ENCODE data around the gene COPZ1.

COPZ1 gene

DNA sequence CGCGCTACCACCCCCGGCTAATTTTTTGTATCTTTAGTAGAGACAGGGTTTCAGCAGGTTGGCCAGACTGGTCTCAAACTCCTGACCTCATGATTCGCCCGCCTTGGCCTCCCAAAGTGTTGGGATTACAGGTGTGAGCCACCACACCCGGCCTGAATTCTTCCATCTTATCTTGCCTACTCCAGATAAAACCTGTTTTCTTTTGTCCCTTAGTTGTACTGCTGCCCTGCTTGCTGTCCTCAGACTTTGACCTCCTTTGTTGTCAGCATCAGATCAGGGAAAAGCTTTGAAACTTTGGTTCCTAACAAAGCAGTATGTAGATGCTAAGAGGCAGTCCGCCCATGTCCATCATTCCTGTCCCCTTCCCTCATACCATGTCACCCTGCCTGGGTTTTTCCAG, 15.9 kb downstream of the COPZ1 start:
- no peak overlapping the region for H2AK5ac ChIP-seq (ENCODE audit: low read length, severe bottlenecking)
- DNase-seq: no peak
- no peak overlapping the region for H2BK12ac ChIP-seq (ENCODE audit: low read length in 2 of 2)
- no peak overlapping the region for H3K18ac ChIP-seq (ENCODE audit: low read depth in 1 of 2, low read length in 2 of 2)
- H3K4me1 ChIP-seq (ENCODE audit: control insufficient read depth, insufficient read depth, low read depth, low read length): no peaks in the 10 kb centered on the region
- peaks cover 29 to 51% of the 10 kb centered on the region in 2 experiments for H3K36me3 ChIP-seq (ENCODE audit: control insufficient read depth in 1 of 2, insufficient read depth in 2 of 2, low read depth in 1 of 2, low read length in 2 of 2)
- WGBS: 99% methylated on average over 7 of the region's 7 CpGs
- H2BK5ac ChIP-seq (ENCODE audit: low read depth, low read length, poor library complexity, severe bottlenecking): no peak overlapping the region
- H3K9me3 ChIP-seq (ENCODE audit: control insufficient read depth, low read length): no peaks in the 10 kb centered on the region
- H4K8ac ChIP-seq (ENCODE audit: low read length): no peak overlapping the region
- H2BK15ac ChIP-seq (ENCODE audit: low read depth, poor library complexity, severe bottlenecking): no peak overlapping the region
- H3K4ac ChIP-seq (ENCODE audit: low read depth in 1 of 2, low read length in 2 of 2): no peak overlapping the region
- no peak overlapping the region for H3K9ac ChIP-seq (ENCODE audit: low read length)
- no peak overlapping the region for H2AFZ ChIP-seq (ENCODE audit: low read depth, low read length)
- no peak overlapping the region for H3K4me2 ChIP-seq (ENCODE audit: low read length, poor library complexity, severe bottlenecking)
- H3K79me1 ChIP-seq (replicated peaks; ENCODE audit: low read length, poor library complexity, severe bottlenecking): peaks cover 39% of the 10 kb centered on the region
- no peak overlapping the region for H3K27ac ChIP-seq (ENCODE audit: low read length, poor library complexity, severe bottlenecking)
- H3K4me3 ChIP-seq (ENCODE audit: insufficient read depth in 1 of 2, low read depth in 1 of 2, low read length in 2 of 2): no peak overlapping the region
- H3K23ac ChIP-seq (ENCODE audit: low read length in 2 of 2): no peak overlapping the region
- no peak overlapping the region for H3K14ac ChIP-seq (ENCODE audit: low read length in 2 of 2)
- H3K27me3 ChIP-seq (ENCODE audit: control insufficient read depth in 1 of 2, insufficient read depth in 1 of 2, low read length in 2 of 2): no peaks in the 10 kb centered on the region
- H4K91ac ChIP-seq (ENCODE audit: low read length): no peak overlapping the region
- H2BK120ac ChIP-seq (ENCODE audit: low read depth, low read length): no peak overlapping the region

- H3K4me1 ChIP-seq (ENCODE audit: control insufficient read depth, insufficient read depth, low read depth, low read length): no peaks in the 10 kb centered on the region
- WGBS: 67% methylated on average over 8 of the region's 9 CpGs
Observed at GRCh38 chr12:54341378-54342300, 16.7 kb downstream of the COPZ1 start.

GRCh38 chr12:54349036-54349435, 24.1 kb downstream of the COPZ1 start:
- Histone ChIP-seq H4K91ac (ENCODE audit: low read length) (no peak overlapping the region), H2BK12ac (ENCODE audit: low read length in 2 of 2) (no peak overlapping the region), H2BK15ac (ENCODE audit: low read depth, poor library complexity, severe bottlenecking) (no peak overlapping the region), H2BK120ac (ENCODE audit: low read depth, low read length) (no peak overlapping the region), H4K8ac (ENCODE audit: low read length) (no peak overlapping the region), H3K9me3 (ENCODE audit: control insufficient read depth, low read length) (no peaks in the 10 kb centered on the region), H3K9ac (ENCODE audit: low read length) (no peak overlapping the region), H2AFZ (ENCODE audit: low read depth, low read length) (no peak overlapping the region), H3K79me1 (replicated peaks; ENCODE audit: low read length, poor library complexity, severe bottlenecking) (peaks cover 8% of the 10 kb centered on the region), H3K27ac (ENCODE audit: low read length, poor library complexity, severe bottlenecking) (no peak overlapping the region), H3K18ac (ENCODE audit: low read depth in 1 of 2, low read length in 2 of 2) (no peak overlapping the region), H2AK5ac (ENCODE audit: low read length, severe bottlenecking) (no peak overlapping the region), H2BK5ac (ENCODE audit: low read depth, low read length, poor library complexity, severe bottlenecking) (no peak overlapping the region), H3K27me3 (ENCODE audit: control insufficient read depth in 1 of 2, insufficient read depth in 1 of 2, low read length in 2 of 2) (no peaks in the 10 kb centered on the region), H3K23ac (ENCODE audit: low read length in 2 of 2) (no peak overlapping the region), H3K4ac (ENCODE audit: low read depth in 1 of 2, low read length in 2 of 2) (no peak overlapping the region), H3K4me1 (ENCODE audit: control insufficient read depth, insufficient read depth, low read depth, low read length) (peaks cover 13% of the 10 kb centered on the region), H3K36me3 (ENCODE audit: control insufficient read depth in 1 of 2, insufficient read depth in 2 of 2, low read depth in 1 of 2, low read length in 2 of 2) (peaks cover 52 to 71% of the 10 kb centered on the region in 2 experiments), H3K4me2 (ENCODE audit: low read length, poor library complexity, severe bottlenecking) (no peak overlapping the region), H3K14ac (ENCODE audit: low read length in 2 of 2) (no peak overlapping the region), H3K4me3 (ENCODE audit: insufficient read depth in 1 of 2, low read depth in 1 of 2, low read length in 2 of 2) (no peak overlapping the region)
- no peak for DNase-seq
- WGBS: 95% methylated on average over 4 of the region's 4 CpGs

More at GRCh38 chr12:54341378-54342300, 16.7 kb downstream of the COPZ1 start:
- H3K23ac ChIP-seq (ENCODE audit: low read length in 2 of 2): no peak overlapping the region
- H2BK15ac ChIP-seq (ENCODE audit: low read depth, poor library complexity, severe bottlenecking): no peak overlapping the region
- no peak overlapping the region for H3K4me2 ChIP-seq (ENCODE audit: low read length, poor library complexity, severe bottlenecking)
- no peak overlapping the region for H2BK120ac ChIP-seq (ENCODE audit: low read depth, low read length)
- H2AK5ac ChIP-seq (ENCODE audit: low read length, severe bottlenecking): no peak overlapping the region
- no peak overlapping the region for H4K91ac ChIP-seq (ENCODE audit: low read length)
- no peaks in the 10 kb centered on the region for H3K9me3 ChIP-seq (ENCODE audit: control insufficient read depth, low read length)
- no peak overlapping the region for H2AFZ ChIP-seq (ENCODE audit: low read depth, low read length)
- no peak overlapping the region for H3K18ac ChIP-seq (ENCODE audit: low read depth in 1 of 2, low read length in 2 of 2)
- H3K79me1 ChIP-seq (replicated peaks; ENCODE audit: low read length, poor library complexity, severe bottlenecking): peaks cover 41% of the 10 kb centered on the region
- peak; percentile 32 for DNase-seq
- no peak overlapping the region for H3K4me3 ChIP-seq (ENCODE audit: insufficient read depth in 1 of 2, low read depth in 1 of 2, low read length in 2 of 2)
- H3K14ac ChIP-seq (ENCODE audit: low read length in 2 of 2): no peak overlapping the region
- H3K36me3 ChIP-seq (ENCODE audit: control insufficient read depth in 1 of 2, insufficient read depth in 2 of 2, low read depth in 1 of 2, low read length in 2 of 2): peaks cover 29 to 59% of the 10 kb centered on the region in 2 experiments
- no peak overlapping the region for H3K27ac ChIP-seq (ENCODE audit: low read length, poor library complexity, severe bottlenecking)
- no peak overlapping the region for H3K9ac ChIP-seq (ENCODE audit: low read length)
- no peak overlapping the region for H2BK5ac ChIP-seq (ENCODE audit: low read depth, low read length, poor library complexity, severe bottlenecking)
- no peak overlapping the region for H3K4ac ChIP-seq (ENCODE audit: low read depth in 1 of 2, low read length in 2 of 2)
- H3K27me3 ChIP-seq (ENCODE audit: control insufficient read depth in 1 of 2, insufficient read depth in 1 of 2, low read length in 2 of 2): no peaks in the 10 kb centered on the region
- H4K8ac ChIP-seq (ENCODE audit: low read length): no peak overlapping the region
- no peak overlapping the region for H2BK12ac ChIP-seq (ENCODE audit: low read length in 2 of 2)

DNA sequence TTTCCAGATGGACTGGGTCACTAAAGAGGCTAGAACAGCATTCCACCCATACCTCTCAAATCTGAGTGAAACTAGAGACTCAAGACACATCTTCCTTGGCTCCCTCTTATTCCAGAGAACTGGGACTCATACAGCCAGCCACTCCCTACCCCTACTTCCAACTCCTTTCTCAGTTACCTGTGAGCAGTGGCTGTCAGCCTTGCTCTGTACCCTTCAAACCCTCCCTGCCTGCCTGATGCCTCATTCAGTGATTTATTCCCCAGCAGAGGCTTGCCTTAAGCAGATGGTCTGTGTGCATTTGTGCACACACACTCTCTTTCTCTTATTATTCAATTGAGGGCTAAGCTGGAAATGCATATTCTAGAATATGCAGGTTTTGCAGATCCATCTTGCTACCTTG, 24.7 kb downstream of the COPZ1 start:
- Histone ChIP-seq H4K8ac (ENCODE audit: low read length) (no peak overlapping the region), H3K4me1 (ENCODE audit: control insufficient read depth, insufficient read depth, low read depth, low read length) (peaks cover 13% of the 10 kb centered on the region), H3K36me3 (ENCODE audit: control insufficient read depth in 1 of 2, insufficient read depth in 2 of 2, low read depth in 1 of 2, low read length in 2 of 2) (peaks cover 48 to 69% of the 10 kb centered on the region in 2 experiments), H2BK120ac (ENCODE audit: low read depth, low read length) (no peak overlapping the region), H3K27ac (ENCODE audit: low read length, poor library complexity, severe bottlenecking) (no peak overlapping the region), H2BK12ac (ENCODE audit: low read length in 2 of 2) (no peak overlapping the region), H3K4ac (ENCODE audit: low read depth in 1 of 2, low read length in 2 of 2) (no peak overlapping the region), H3K27me3 (ENCODE audit: control insufficient read depth in 1 of 2, insufficient read depth in 1 of 2, low read length in 2 of 2) (no peaks in the 10 kb centered on the region), H3K14ac (ENCODE audit: low read length in 2 of 2) (no peak overlapping the region), H3K4me3 (ENCODE audit: insufficient read depth in 1 of 2, low read depth in 1 of 2, low read length in 2 of 2) (no peak overlapping the region), H2BK15ac (ENCODE audit: low read depth, poor library complexity, severe bottlenecking) (no peak overlapping the region), H3K4me2 (ENCODE audit: low read length, poor library complexity, severe bottlenecking) (no peak overlapping the region), H3K23ac (ENCODE audit: low read length in 2 of 2) (no peak overlapping the region), H2AK5ac (ENCODE audit: low read length, severe bottlenecking) (no peak overlapping the region), H2BK5ac (ENCODE audit: low read depth, low read length, poor library complexity, severe bottlenecking) (no peak overlapping the region), H4K91ac (ENCODE audit: low read length) (no peak overlapping the region), H3K18ac (ENCODE audit: low read depth in 1 of 2, low read length in 2 of 2) (no peak overlapping the region), H3K79me1 (replicated peaks; ENCODE audit: low read length, poor library complexity, severe bottlenecking) (peaks cover 8% of the 10 kb centered on the region), H3K9ac (ENCODE audit: low read length) (no peak overlapping the region), H2AFZ (ENCODE audit: low read depth, low read length) (no peak overlapping the region), H3K9me3 (ENCODE audit: control insufficient read depth, low read length) (no peaks in the 10 kb centered on the region)
- no peak for DNase-seq
